HG03378 (cell line): Measurements from ENCODE around the gene TMEM178B.

Experiments used
- ATAC-seq: cut with Tn5 transposase; IDR thresholded peaks from one replicate; pipeline ENCODE4 v1.9.1; 2021; ENCODE audit warnings: mild to moderate bottlenecking, moderate library complexity; ENCODE audit not compliant: unreplicated experiment

TMEM178B gene

DNA sequence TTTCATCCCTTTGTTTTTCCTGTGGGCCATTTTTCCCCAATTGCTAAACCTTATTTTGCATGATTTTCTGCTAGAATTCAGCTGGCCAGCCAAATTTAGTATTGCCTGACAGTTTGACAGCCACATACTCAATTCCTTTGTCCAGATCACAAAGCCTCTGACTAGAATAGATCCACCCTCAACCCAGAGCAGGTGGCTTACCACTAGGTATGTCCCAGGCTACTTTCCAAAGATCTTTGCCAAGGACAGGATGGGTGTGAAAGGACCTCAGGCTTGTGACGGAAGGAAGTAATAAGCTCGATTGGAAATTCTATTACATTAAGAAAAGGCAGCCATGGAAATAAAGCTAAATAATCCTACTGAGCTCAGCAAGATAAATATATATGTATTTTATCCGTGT lies 426.7 kb downstream of the TMEM178B start:
- ATAC-seq, result no peak

DNA sequence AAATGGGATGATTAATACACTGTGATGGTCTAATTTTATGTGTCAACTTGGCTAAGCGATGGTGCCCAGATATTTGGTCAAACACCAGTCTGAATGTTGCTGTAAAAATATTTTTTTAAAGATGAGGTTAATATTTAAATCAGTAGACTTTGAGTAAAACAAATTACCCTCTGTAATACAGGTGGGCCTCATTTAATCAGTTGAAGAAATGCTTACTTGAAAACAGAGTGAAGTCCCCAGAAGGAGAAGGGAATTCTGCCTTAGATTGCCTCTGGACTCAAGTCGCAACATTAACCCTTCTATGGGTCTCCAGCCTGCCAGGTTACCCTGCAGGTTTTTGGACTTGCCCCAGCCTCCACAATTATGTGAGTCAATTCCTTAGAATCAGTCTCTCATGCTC lies 427.6 kb downstream of the TMEM178B start:
- ATAC-seq, result no peak

DNA sequence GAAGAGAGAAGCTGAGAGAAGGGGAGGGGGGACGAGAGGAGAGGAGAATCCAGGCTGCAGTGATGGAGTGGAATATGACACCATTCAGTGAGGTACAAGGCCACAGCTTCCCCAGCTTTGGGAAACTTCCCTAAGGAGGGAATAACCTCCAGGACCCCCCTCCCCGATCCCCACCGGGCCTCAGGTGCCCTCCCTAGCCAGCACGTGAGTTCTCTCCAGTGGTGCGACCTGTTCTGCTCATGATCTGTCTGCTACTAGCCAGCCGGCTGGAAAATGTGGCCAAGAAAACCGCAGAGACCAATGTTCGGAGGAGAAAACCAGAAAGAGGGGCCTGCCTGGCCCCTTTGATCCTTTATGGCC lies 437.4 kb downstream of the TMEM178B start:
- no peak for ATAC-seq

DNA sequence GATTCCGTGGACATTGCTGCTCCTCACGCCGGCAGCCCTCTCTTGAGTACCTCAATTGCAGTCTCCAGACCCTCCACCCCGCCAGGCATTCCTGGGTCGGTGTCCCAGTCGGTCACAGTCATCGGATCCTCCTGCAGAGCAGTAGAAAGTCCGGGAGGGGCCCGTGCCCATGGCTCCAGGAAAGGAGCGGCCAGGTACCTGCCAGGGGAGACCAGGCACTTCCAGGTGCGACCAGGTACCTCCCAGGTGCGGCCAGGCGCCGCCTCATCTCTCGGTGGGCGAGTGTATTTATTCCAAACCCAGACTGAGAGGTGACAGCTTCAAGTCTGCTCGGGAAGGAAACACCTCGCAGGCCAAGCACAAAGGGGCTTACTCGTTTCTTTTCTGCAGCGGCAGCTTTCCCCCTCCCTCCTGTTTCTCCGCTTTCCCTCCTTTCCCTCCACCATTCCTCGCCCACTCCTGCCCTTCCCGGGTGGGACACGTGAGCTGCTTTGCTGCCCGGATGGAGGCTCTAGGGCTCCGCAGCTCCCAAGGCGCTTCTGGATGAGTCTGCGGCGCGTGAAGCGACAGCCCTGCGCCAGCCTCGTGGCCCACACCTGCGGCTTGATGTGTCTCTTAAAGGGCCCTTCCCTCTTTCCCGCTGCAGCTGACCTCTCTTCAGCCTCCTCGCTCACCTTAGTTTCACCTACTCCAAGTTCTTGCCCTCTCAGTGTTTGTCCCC lies 438.0 kb downstream of the TMEM178B start:
- ATAC-seq, result no peak

DNA sequence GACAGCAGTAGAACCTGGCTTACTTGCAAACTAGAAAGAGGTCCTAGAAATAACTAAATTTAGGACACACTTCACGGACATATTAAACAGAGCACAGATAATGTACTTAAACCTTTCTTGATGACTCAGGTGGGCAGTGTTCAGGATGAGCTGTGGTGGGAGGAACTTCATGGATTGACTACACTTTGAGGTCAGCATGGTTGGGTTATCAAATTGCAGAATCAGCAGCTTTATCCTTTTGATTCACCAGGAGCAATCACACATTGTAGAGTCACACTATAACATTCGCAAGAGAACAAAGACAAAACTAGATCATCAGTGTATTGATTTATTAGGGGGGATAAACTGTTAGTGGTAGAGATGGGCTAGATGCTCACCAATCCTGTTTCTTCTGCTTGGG lies 438.7 kb downstream of the TMEM178B start:
- no peak for ATAC-seq

DNA sequence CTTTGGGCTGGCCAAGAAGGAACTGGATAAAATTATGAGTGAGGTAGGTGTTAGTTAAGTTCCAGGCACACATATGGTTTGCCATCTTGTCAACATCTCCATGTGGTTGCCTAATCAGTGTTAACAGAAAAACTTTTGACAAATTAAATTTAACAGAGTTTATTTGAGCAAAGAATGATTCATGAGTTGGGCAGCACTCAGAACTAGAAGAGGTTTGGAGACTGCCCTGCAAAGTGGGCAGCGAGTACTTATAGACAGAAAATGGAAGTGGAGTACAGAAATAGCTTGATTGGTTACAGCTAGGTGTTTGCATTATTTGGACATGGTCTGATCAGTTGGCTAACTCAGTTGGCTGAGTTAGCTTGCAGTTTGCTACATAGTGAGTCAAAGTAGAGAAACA lies 439.9 kb downstream of the TMEM178B start:
- no peak for ATAC-seq

DNA sequence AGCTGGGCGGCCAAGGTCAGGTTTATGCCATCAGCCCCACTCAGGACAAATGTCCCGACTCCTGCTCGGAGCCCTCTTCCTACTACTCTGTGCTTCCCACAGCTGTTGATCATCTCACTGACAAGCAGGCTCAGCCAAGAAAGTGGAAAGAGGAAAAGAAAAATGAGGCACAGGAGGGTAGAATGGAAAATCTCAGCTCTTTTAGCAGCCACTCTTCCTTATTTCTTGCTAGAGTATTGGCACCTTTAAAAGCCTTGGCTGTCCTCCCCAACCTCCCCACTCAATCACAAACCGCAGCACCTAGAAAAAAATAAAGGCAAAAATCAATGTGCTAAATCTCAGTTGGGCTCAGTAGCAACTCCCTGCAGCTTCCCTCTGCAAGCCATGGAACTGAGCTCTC lies 442.1 kb downstream of the TMEM178B start:
- ATAC-seq, result no peak

DNA sequence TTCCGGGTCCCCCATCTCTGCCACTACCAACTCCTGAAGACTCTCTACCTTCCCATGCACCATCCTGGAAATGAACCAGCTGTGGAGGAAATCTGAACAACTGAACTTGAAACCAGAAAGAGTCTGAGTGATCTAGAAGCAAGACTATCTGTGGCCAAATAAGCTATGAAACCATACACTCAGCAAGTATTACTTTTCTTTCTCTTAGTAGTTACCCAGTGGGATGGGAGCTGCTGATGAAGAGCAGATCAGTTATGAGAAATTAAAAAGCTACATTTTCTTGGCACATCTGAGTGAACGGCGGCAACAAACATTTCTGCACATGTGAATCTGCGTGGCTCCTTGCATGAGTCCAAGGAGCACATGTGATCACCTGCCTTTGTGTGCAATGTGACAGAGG lies 445.8 kb downstream of the TMEM178B start:
- no peak for ATAC-seq

DNA sequence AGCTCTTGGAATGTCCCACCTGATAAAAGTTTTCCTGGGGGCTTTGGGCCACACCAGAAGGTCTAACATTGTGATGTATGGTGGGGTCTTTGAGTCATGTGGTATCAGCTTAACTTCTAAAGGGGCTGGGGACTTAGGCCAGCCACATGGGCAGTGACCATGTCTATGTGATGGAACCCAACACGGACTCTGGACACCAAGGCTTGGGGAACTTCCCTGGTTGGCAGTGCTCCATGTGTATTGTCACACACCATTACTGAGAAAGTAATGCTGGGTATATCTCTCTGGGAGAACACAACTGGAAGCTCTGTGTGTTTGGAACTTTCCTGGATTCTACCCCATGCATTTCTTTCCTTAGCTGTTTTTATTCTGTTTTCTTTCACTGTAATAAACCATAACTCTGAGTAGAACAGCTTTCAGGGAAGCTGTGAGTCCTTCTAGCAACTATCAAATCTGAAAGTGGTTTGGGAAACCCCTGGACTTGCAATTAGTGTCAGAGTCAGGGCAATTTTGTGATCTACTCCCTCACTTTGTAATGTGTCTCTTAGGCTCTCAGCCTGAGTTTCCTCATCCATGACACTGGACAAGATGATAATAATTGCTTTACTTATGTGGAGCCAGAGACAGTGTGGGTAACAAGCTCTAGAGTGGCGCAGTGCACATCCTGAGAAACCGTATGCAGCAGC lies 448.9 kb downstream of the TMEM178B start:
- no peak for ATAC-seq

DNA sequence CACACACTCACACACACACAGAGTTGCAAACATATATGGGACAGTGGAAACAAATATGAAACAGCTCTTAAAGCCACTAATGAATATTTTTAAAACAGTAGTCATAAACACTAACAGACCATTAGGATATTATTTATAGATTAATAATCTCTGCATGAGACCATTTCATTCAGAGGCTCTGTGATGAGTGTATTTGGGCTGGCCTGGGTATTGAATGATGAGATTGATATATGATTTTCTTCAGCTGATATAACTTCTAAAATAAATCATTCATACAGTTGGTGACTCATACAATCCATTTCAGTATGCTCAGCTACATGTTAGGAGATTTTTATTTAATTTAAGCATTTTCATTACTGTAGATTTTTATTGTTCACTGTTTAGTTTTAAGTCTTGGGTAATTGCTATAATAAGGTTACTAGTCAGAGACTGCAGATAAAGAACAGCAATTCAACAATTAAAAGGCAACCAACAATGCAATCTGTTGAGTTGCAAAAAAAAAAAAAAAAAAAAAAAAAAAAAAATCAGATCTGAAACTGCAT lies 452.2 kb downstream of the TMEM178B start:
- ATAC-seq, result no peak

DNA sequence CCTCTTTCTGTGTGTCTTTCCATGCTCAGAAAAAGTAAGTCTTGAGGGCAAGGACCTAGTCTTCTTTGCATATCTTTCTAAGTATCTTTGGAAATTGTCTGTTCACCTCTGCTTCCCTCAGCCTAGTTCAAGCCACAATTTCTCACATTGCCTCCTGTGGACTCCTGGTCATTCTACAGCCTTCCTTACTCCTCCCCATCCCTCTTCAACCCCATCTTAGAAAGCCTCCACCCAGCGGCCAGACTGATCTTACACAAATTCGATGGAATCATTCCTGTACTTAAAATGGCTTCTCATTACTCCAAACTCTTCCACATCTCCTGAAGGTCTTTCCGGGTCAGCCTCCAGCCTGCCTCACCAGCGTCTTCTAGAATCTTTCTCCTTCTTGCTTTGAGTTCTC lies 453.2 kb downstream of the TMEM178B start:
- no peak for ATAC-seq

DNA sequence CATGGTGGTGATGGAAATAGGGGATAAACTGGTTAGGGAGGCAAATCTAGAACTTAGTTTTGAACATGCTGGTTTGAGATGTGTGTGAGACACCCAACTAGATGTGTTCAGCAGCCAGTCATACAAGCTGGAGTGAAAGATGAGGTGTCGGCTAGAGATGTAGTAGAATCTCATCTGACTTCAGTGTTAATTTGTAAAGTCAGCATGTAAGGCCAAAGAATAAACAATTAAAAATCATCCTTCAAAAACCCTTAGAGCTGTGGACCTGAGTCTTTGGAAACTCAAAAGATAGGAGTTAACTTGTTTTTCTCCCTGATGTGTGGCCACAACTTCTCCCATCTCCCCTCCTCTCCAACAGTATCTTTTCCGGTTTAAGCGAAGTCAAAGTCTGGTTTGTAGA lies 454.5 kb downstream of the TMEM178B start:
- no peak for ATAC-seq
